Activated CD4-positive, alpha-beta T cell treated with anti-CD3 and anti-CD28 coated beads for 4 hours (primary cell): Measurements from ENCODE around the gene VAC14.

Source experiments
- DNase-seq, 2 donors: peaks; one replicate each; pipeline ENCODE4 v3.0.0-alpha.2; 2020

The VAC14 gene

GRCh38 chr16:70689035-70689969 is 111.7 kb downstream of the VAC14 start:
- no peak for DNase-seq

GRCh38 chr16:70688246-70688742 is 112.7 kb downstream of the VAC14 start:
- DNase-seq, result no peak

- no peak for DNase-seq
Measured at GRCh38 chr16:70687671-70688245, 113.2 kb downstream of the VAC14 start.

GRCh38 chr16:70687102-70687511 is 113.9 kb downstream of the VAC14 start:
- DNase-seq, result no peak

GRCh38 chr16:70686376-70687101 is 114.4 kb downstream of the VAC14 start:
- DNase-seq, result no peak

- DNase-seq, result no peak
Measured at GRCh38 chr16:70685938-70686375, 115.0 kb downstream of the VAC14 start, which contains the start of gene MTSS2. Gene MTSS2 (minus strand): TSS chr16:70686053. CDS start chr16:70685791, 262 bp downstream.

GRCh38 chr16:70685061-70685937 is 115.7 kb downstream of the VAC14 start:
- no peak for DNase-seq

- DNase-seq, result no peak
Measured at GRCh38 chr16:70684146-70685060, 116.6 kb downstream of the VAC14 start.

GRCh38 chr16:70683146-70683944 is 117.6 kb downstream of the VAC14 start:
- DNase-seq, result no peak

- no peak for DNase-seq
Measured at GRCh38 chr16:70682239-70683145, 118.5 kb downstream of the VAC14 start.

- no peak for DNase-seq
Measured at GRCh38 chr16:70681382-70682238, 119.3 kb downstream of the VAC14 start.

GRCh38 chr16:70680495-70681381 is 120.2 kb downstream of the VAC14 start:
- DNase-seq, result no peak

- no peak for DNase-seq
Measured at GRCh38 chr16:70679671-70680494, 121.1 kb downstream of the VAC14 start.

- DNase-seq, result no peak
Measured at GRCh38 chr16:70678898-70679670, 121.9 kb downstream of the VAC14 start.
